HG03108 (cell line): Measurements from ENCODE around the gene USP54.

Experiments used
- ATAC-seq: cut with Tn5 transposase; IDR thresholded peaks from one replicate; pipeline ENCODE4 v1.9.1; 2021; ENCODE audit warnings: moderate library complexity; ENCODE audit not compliant: unreplicated experiment

USP54 gene

GRCh38 chr10:73478636-73479035 lies 112.5 kb downstream of the USP54 start:
- ATAC-seq, result no peak

DNA sequence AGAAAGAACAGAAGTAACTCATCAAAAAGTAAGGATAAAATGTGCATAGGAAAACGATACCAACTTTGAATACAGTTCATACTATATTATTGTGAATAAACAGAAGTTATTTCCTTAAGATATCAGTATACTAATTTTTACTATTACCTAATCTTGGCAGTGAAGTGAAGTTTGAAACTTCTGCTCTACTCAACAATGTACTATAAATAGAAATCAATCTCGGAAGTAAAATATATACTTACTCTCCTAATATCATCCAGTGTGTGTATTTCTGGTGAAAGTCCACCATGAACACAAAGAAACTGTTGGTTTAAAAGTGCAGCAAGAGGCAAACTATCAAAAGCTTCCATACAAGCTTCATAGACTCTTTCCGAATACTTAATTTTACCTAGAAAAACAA lies 119.9 kb downstream of the USP54 start:
- no peak for ATAC-seq

DNA sequence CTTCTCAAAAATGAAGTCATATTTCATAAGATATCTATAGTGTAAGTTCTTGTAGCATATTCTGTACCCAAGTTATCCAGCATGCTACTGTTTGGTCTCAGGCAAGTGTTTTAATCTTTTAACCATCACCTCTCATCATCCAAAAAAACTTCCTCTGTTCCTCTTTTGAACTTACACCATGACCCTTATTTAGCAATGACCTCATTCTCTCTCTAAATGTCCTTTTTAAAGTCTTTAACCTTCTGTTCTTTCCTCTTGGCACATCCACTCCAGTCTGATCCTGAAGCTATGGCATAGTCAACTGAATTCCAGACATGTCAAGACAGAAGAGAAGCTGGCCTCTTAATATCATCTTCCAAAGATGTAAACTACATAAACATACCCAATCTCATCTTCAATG lies 121.6 kb downstream of the USP54 start:
- ATAC-seq, result no peak

- ATAC-seq, result no peak
These were observed 123.9 kb downstream of the USP54 start for GRCh38 chr10:73467206-73467605.

GRCh38 chr10:73465978-73466726 lies 125.0 kb downstream of the USP54 start:
- ATAC-seq, result no peak

GRCh38 chr10:73460897-73461296 lies 130.2 kb downstream of the USP54 start:
- no peak for ATAC-seq

- ATAC-seq, result no peak
These were observed 131.3 kb downstream of the USP54 start for GRCh38 chr10:73459683-73460314.

DNA sequence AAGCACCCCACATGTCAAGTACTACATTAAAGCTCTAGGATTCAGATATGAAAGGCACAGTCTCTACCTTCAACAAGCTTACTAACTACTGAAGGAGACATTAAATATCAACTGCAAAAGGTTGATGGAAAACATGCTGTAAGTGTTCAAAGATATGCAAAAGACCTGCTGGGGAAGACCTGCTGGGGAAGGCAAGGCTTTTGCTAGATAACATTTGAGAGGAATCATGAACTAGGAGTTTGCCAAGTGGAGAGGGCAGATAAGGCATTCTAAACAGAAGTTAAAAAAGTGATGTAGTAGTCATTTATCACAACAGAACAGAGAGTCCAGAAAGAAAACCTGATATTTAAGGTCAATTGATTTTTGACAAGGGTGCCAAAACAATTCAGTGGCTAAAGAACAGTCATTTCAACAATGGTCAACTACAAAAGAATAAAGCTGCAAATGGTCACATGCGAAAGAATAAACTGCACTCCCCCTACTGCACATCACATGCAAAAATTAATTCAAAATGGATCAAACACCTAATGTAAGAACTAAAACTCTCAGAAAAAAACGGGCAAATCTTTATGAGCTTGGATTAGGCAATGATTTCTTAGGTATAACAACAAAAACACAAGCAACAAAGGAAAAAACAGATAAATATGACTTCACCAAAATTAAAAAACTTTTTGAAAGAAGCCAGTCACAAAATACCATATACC lies 134.8 kb downstream of the USP54 start:
- no peak for ATAC-seq

GRCh38 chr10:73449113-73449512 lies 142.0 kb downstream of the USP54 start:
- ATAC-seq, result no peak

DNA sequence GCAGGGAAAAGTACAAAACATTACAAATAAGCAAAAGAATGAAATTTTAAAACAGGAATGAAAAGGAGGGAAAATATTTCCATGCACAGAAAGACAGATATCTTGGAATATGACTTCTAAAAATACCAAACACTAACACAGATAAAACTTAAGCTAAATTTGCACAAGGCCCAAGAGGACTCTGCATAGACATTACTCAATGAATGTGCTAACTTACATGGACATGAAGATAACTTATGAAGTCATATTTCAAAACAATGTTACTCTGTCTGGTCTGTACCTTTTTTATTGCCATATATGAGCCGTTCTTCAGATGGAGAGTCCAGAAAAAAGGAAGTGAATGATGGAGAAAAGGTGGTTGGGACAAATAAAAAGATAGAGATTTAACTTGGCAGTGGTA lies 142.8 kb downstream of the USP54 start:
- no peak for ATAC-seq
